ENCODE measurements around the gene TRIL.
A peak's percentile ranks its signal among the peaks of the same experiment; 100 is the strongest.

TRIL gene

DNA sequence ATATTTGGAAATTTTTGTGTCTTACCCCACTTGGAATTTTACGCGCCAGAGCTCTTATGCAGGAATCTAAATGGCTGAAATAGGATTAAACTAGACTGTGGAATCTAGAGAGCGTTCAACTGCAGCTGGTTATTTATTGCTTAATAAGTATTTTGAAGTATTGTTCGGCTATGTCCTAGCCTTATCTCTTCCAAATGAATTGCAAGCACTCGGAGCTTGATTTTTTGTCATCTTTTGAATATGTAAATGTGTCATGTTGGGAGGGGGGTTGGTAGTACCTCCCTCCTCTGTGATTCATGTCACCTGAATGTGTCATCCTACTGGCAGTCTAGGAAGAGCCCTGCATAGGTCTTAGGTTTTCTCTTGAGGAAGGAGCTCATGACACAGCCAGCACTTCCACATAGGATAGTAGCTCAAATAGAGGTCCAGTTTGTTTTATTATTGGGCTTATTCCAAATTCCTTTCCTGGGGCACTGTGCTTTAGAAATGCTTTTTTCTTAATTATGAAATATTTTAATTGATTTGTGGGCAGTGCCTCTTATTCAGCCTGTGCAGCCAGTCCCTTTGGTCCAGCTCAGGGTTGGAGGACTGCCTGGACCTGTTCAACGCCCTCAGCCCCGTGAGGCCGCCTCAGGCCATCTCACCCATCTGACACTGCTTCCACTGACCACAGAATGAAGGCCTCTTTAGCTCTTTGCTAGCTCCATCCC, 22.5 kb upstream of the TRIL start:
- DNase-seq: no peak

DNA sequence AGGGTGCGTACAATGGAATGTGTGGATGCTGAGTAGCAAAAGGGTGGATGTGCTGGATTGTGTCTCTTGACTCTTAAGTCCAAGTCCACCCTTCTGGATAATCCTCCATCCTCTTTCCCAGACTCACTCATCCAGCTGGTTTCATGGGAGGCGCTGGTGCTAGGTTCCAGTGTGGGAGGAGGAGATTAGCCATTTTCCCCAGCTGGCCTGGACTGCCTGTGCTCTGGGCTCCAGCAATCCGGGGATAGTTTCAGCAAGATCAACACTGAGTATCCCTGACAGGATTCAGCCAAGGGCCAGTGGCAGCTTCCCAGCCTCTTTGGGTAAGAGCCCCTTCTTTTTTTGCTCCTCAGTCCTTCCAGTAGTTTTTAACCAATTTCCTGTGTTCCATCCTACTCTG, 21.6 kb upstream of the TRIL start:
- DNase-seq: no peak

DNA sequence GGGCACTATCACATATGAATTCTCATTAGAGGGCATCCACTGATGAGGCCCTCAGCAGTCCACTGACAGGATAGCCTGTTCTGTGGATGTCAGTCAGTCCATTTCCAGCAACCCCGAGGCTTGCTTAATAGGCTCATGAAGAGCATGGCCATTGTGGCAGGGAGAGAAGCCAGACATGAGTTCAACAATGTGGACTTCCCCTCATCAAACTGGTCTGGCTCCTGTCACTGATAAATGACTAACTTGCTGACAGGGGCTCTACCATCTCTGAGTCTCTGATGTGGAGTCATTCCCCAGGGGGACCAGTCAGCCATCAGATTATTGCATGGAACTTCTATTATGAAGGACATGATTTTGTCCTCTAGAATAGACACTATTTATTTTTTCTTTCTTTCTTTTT, 19.8 kb upstream of the TRIL start:
- no peak for DNase-seq

DNA sequence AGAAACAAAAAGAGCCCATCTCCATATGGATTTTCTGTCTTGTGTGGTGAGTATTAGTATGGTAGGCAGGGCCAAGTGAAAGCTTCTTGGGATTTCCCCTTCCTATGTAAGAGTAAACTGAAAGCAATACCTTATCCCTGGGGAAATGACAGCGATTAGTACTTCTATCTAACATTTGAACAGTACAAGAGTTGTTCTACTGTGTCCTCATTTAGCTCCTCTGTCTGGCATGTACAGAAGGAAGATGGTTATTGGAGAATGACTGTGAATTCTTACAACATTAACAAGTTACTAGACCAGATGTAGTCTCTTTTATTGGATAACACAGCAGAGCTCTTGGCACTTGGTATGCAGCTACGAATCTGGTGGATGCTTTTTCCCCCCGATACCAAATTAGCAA, 17.9 kb upstream of the TRIL start:
- no peak for DNase-seq

DNA sequence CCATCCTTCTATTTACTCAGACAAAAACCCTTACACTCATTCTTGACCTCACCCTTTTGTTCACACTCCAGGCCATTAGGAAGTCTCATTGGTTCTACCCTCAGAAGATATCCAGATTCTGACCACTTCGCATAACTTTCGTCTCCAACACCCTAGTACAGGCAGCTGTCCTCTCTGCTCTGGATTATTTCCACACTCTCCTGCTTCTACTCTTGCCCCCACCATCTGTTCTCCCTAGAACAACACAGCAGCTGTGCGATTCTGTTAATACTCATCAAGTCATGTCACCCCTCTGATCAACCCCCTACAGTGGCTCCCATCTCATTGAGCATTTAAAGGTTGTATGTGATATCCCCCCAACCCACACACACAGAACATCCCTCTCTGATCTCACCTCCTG, 15.5 kb upstream of the TRIL start:
- no peak for DNase-seq

DNA sequence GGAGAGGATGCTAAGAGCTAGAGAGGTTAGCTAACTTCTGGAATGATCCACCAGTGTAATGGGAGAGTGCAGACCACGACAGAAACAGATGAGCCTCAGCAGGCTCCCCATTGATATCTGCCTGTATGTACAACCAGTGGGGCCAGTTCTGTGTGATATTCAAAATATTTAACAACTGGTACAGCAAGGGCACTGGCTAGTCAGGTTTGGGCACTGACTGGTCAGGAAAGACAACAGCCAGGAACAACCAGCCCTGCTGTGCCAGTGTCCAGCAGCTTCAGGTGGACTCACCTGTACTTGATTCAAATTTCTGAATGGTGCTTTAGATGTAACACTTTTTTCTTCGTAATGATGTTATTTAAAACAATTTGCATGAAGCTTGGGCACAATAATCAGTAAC, 5.9 kb upstream of the TRIL start:
- no peak for DNase-seq

DNA sequence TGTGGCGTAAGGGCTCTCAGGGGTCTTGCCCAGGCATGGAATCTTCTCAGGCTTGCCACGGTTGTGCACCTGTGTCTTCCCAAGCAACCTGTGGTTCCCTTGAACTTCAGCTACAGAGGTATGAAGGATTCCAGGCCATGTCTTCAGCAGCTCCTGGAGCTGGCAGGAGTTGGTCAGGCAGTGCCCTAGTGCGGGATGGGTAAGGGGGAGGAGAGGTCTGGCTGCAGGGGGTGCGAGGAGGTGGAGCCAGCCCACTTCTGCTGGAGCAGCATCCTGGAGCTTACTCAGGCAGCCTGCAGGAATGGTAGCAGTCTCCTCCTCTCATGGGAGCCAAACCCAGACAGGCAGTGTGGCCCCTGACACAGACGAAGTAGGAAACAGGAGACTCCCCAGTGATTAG, 3.8 kb upstream of the TRIL start:
- DNase-seq: no peak

DNA sequence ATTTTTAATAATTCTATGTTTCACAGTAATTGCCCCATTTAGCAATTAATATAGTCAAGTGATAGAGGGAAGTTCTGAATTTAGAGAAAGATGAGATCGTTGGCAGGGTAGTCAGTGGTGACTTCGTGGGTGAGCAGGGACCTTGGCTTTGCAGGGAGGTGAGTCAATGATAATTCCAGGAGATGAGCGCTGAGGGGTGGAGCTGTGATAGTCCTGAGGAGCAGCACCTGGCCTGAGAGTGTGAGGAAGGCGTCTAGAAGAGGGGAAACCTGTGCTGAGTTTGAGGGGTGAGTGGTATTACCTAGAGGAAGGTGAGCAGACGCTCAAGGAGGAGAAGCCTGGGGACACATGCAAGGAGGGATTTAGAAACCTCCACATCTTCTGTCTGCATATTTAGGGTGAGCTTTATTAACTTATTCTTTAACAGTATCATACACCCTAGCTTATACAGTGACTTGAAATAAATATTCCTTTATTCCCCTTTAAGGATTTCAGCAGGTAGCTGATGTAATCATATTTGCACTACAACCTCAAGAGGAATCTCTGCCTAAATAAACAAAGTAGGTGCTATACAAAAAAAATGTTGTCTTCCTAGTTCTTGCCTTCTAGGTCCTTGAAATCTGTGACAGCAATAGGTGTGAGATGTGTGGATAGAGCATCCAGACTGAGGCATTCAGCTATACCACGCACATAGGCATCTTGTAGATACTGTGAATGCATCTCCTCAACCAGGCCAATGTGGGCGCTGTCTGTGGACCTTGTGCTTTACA, 2.1 kb upstream of the TRIL start:
- no peak for DNase-seq

DNA sequence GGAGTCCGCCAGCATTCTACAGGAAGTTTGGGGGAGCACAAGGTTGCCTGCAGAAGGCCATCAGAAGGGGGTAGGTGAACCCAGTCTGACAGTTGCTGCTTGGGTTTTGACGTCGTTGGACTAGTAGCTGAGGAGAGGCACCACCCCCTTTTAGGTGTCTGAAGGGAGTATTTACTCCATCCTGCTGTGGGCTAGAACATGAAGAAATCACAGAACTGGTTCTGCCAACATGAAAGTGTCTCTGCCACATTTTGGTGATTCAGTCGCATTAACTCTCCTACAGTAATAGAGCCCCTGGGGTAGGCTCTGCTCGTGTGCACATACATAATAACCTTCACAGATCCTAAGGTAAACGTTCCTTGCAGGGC, 834 bp upstream of the TRIL start:
- DNase-seq: no peak

DNA sequence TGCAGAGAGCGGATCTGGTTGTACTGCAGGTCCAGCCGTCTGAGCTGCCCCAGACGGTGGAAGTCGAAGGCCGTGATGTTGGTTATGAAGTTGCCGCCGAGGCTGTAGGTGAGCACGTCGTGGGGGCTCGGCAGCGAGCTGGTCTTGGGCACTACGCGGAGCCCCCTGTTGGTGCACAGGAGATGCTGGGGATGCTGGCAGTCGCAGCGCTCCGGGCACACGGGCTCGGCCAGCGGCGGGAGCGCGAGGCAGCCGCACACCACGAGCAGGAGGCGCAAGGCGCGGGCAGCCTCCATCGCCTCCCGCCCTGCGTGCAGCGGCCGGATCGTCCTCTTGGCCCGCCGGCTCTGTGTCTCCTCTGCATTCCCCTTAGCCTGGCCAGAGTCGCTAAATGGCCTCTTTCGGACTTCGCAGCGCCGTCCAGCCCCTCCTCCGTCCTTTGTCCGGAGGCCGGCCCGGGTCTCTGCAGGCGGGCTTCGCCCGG, 337 bp downstream of the TRIL start:
- no peak for DNase-seq

DNA sequence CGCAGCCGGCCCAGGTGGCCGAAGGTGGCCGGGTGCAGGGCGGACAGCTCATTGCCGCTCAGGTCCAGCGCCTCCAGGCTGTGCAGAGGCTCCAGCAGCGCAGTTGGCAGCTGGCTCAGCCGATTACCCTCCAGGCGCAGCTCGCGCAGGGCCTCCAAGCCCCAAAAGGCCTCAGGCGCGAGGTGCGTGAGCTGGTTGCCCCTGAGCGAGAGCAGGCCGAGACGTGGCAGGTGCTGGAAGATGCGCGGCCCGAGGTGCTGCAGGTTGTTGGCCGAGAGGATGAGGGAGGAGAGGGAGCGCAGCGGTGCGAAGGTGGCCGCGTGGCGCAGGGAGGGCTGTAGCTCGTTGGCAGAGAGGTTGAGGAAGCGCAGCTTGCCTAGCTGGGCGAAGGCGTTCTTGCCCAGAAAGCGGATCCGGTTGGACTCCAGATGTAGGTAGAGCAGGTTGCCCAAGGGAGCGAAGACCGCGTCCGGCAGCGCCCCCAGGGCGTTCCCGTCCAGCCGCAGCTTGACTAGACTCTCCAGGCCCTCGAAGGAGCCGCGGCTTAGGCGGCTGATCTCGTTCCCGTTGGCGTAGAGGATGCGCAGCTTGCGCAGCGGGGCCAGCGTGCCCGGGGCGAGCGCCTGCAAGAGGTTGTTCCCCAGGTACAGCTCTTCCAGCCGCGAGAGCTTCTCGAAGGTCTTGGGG, 923 bp downstream of the TRIL start:
- DNase-seq: no peak

DNA sequence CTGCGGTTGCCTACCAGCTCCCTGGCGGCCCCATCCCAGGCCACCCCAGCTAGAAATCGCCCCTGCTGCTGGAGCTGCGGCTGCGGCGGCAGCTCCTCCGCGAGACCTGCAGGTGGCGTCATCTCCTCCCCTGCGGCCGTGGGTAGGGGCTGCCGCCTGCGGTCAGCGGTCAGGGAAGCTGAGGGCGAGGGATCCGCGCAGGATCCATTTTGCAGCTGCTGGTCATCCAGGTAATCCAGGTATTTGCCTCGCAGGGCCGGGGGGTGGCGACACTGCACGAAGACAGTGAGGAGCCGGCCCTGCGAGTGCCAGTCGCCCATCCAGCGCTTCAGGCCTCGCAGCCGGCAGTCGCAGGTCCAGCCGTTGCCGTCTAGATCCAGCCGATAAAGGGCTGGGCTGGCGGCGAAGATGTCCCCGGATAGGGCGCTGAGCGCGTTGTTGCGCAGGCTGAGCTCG, 1.5 kb downstream of the TRIL start:
- DNase-seq: peak in 1 of 2 experiments; percentile 15

DNA sequence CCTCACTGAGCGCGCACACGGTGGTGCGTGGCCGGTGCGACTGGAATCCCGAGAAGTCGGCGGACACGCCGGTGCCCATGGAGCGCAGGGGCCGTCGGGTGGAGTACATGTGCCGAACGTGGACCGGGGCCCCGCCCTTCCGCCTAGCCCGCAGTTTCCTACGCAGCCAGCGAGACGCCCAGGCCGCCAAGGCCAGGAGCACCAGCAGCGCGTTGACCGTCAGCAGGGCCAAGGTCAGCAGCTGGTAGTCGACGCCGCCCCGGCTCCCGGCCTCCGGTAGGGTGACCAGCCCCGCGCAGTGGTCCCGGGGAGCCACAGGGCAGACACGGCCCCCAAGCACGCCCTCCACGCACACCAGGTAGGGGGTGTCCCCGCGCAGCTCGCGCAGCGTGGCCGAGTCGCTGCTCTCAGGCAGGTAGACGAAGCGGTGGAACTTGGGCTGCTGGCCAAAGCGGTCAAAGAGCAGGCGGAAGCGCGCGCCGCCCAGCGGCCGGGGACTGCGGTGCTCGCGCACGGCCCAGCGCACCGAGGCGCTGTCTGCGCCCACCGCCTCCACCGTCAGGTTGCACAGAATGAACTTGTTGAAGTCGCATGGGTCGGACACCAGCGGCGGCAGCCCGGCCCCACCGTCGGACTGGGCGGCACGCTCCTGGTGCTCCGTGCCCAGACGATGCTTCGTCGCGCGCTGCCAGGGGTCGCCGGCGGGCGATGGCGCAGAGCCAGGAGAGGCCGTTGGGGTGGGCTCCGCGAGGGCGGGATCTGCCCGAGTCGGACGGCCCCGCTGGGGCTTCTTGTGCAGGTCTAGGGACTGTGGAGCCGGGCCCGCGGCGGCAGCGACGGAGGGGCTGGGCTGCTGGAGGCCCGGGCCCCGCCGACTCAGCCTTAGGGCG, 2.2 kb downstream of the TRIL start:
- DNase-seq: no peak

DNA sequence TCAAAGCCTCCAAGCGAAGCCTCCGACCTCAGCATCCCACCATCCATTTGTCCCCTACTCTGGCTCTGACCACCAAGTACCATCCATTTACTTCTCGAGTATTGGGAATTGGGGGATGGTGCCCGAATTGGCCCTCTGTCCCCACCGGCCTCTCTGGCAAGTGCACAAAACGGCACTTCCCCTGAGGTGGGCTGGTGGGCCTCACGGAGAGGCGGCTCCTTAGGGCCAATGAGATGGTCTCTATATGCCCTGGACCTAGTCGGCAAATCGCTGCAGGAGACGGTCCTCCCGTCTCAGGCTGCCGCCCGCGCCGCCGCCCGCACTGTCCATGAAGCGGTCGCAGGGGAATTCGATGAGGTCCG, 2.8 kb downstream of the TRIL start:
- DNase-seq: no peak

DNA sequence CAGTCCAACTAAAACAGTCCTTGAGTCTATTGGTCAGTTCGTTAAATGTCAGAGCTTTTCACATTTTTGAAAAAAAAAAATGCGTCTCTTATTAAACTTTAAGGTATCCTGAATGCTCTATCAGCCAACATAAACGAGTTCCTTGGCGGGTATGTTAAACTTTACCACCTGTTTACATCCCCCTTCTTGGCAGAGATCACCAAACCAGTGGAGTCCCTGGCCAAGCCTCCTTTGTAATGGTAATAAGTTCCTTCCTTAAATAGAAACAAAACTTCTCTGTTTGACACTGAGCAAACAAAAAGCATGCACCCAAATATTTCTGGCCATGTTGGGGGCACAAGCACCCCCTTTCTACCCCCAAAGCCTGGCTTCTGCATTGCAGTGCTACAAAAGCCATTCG, 3.2 kb downstream of the TRIL start:
- DNase-seq: no peak

DNA sequence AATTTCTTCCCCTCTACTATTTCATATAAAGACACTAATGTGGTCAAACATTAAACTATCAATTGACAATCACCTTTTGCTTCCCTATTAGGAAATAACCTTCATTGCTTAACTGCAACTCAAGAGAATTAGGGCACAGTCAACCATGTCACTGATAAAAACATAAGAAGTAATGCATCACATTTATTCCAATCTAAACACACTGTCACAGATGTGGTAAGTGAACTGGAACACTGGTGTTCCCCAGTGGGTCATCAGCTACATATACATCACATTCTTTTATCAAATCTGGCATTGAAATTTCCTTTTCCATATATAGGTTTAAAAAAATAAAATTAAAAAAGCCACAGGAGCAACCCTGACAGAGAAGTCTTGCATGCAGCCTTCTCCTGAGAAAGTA, 3.7 kb downstream of the TRIL start:
- no peak for DNase-seq

DNA sequence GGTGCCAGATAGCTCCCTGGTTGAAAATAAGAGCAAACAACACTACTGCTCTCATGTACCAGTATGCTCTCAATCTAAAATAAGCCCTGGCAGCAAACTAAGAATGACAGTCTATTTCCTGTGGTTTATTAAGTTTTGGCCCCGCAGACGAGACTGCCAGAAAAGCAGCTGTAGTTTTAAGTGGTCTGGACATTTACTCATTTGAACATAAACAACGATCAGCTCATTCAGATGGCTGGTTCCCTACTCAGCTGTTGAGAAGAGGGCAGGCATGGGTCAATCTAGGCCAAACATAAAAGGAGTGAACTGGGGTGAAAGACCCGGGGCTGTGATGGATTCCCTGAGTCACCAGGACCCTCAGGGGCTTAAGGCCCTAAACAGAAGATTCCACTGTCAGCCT, 4.5 kb downstream of the TRIL start:
- no peak for DNase-seq

DNA sequence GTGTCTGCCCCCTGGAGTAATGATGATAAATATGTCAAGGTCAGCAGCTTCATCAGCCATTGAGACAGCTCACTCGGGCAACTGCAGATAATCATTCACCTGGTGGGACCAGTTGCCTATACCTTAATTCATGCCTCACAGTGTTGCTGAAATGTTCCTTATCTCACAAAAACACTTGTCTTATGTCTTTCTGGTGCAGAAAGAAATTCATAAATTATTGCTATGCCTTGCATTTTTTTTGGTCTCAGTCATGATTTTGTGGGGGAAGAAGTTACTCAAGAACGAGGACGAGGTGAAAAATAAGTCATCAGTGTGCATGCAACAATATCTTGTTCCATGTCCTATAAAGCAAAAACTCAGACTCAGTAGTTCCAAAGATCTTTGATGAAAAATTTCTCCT, 16.0 kb downstream of the TRIL start:
- DNase-seq: no peak

DNA sequence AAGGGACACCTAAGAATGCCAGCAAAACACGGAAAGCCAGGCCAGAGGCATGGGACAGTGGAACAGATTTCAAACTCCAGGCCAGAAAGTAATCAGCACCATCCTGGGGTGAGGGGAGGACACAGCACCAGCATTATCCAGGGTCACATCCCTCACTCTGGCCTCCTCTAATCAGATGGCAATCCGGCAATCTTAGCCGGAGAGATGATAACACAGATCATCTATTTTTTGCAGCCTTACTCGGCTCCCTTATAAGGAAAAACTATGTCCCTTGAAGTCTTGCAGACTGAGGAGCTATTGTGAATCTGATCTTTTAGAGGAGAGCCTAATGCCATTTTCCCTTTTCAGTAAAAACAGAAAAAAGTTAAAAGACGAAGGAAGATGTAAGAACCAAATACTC, 16.5 kb downstream of the TRIL start:
- no peak for DNase-seq

DNA sequence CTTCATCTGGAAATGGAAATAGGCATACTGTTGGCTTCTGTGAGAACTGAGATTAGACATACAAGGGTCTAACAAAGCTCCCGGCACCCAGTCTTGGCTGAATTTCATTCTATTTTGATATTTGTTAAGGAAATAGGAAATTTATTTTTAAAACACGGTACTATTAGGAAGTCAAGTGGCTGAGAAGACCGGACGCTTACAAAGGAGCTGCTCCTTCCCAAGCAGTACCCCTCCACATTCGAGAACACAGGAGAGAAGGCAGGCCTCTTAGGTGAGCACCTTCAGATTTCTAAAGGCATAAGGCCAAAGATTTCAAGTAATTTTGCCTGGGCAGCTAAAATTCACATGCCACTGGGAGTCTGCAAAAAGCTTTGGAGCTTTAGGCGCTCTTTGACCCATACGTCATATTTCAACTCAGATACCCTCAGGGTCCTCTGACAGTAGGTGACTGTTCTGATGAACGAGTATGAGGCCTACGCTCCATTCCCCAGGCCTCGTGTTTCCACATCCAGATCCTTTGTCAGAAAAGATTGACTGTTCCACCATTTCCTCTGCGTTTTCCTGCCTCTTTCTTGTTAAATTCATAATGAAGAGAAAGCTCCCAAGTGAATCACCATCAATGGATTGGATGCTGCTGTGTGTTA, 17.3 kb downstream of the TRIL start:
- DNase-seq: no peak

DNA sequence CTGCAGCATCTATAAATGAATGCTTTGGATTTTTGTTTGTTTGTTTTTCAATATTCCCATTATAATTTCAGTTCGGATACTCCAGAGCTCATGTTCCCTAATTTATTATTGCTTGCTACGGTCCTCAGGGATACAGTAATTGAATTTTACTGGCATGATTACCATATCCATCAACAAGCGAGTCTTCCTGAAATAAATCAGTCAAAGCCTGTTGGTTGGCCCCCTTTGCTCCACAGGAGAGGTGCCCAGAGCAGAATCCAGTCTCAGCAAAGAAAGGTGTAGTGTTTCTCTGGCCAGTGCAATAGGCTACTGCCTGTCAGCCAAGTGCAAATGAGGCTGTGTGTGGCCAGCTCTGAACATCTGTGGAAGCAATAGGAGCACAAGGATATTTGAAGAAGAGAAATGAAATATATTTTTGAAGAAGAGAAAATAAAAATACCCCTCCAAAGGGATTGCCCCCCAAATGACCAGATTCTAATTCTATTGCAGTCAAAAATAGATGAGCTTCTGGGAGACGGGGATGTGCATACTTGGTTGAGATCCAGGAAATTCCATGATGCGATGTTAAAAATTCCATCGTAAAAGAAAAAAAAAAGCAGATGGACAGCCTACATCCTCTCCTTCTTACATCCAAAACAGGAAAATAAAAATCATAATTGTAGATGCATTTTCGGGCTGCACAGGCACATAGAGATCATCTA, 18.1 kb downstream of the TRIL start:
- DNase-seq: no peak

DNA sequence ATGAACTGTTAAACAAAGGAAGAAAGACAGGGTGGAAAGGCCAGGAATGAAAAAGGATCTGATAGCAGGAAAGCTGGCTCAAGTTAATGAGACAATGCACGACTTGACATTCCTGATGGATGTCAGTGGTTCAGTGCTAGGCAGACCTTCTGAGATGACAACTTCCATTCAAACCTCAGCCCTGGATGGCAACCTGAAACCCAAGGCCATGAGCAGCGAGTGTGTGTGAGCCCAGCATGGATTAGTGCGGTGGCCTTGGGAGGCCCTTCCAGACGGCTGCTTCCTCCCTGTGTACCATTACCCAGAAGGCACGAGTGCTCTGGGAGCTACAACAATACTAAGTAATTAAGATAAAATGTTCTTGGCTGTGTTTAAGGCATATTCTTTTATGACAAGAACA, 18.8 kb downstream of the TRIL start:
- no peak for DNase-seq

All from SW 1271 (cell line).